Heart left ventricle (tissue), 13 donors: ENCODE data around the gene ACD.

Experiments used
- CTCF ChIP-seq, 12 donors: fragments of 200-600 bp; sonication (generic) in 4 of 12; IDR thresholded peaks; one replicate each; pipeline versions ENCODE4 v1.5.0 to v1.8.0; 2018 to 2022; ENCODE audit warnings: antibody characterized with exemption in 12 of 12, mild to moderate bottlenecking in 5 of 12
- POLR2A ChIP-seq, 2 donors: fragments of 450-650 bp; IDR thresholded peaks; one replicate each; pipeline ENCODE4 v1.6.1; 2017; ENCODE audit warnings: antibody characterized with exemption in 2 of 2, mild to moderate bottlenecking in 2 of 2, moderate library complexity in 2 of 2
- donor health status: ischemic (EF 13 %, LVEDD 7.1; RV severe dilation, severe dysfunction).
- donor health status: DM: no; HTN: yes; CAD: no.
- donor health status: DM: no; HTN: no; CAD: no.
- donor health status: ischemic (EF 25% LVEDD 6.9; RV normal size, moderate dysfunction).
- donor health status: ischemic (EF 25% LVEDD 5.7; RV mildly dilated, moderate dysfunction).
- donor health status: ischemic (EF 35%, LVEDD 5.7; RV mildly dilated, moderate dysfunction).
- donor health status: nonischemic (EF 11% LVEDD 7.7; RV severe dilation, severe dysfunction).
- donor health status: DM: yes; HTN: yes; CAD: no.
- donor health status: PGD.
- donor health status: ischemic (EF 29% LVEDD 5.4; RV normal size, mild dysfunction).
- donor health status: nonischemic (EF 23%, LVEDD 6.1; RV moderate dilation, normal function).

- no peak for TF ChIP-seq POLR2A (IDR thresholded peaks at IDR 0.05)
- no peak for TF ChIP-seq CTCF (IDR thresholded peaks at IDR 0.05)
Measured at GRCh38 chr16:67636713-67637112, 23.3 kb downstream of the ACD start.
